ENCODE measurements around the gene GPR153.

Gene GPR153

GRCh38 chr1:6239213-6239752 is 21.6 kb downstream of the GPR153 start:
- TF ChIP-seq CTCF (IDR thresholded peaks at IDR 0.05), result no peak
- TF ChIP-seq ZFX (IDR thresholded peaks at IDR 0.05; ENCODE audit: borderline replicate concordance), result no peak
- no peak overlapping the region for H3K27ac ChIP-seq

DNA sequence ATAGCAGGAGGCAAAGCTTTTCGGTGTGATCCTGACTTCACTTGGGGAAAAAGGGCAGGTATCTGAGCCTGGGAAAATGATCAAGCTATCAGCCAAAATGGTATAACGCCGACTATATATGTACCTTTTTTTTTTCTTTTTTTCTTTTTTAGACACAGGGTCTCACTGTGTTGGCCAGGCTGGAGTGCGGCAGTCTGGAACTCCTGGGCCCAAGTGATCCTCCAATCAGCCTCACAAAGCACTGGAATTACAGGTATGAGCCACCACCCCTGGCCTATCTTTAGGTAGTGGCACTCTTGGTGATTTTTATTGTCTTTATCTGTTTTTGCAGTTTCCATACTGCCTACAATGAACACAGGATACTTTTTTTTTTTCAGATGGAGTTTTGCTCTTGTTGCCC is 23.8 kb downstream of the GPR153 start:
- H3K27ac ChIP-seq, result no peak overlapping the region
- TF ChIP-seq ZFX (IDR thresholded peaks at IDR 0.05; ENCODE audit: borderline replicate concordance) (no peak), CTCF (IDR thresholded peaks at IDR 0.05) (no peak)

DNA sequence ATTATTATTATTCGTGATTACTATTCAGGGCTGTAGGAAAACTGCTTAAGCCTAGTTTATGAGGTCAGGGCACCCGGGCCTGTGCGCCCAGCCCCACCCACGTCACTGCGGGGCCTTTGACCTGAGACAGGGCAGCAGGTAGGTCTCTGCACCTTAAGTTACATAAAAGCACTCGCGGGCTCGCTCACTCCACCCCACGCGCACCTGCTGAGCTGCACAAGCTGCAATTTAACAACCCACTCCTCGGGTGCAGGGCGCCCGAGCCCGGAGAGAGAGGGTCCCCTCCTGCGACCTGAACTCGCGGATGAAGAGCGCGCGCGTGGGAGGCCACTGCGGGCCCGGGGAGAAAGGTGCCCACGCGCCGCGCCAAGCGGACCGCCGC is 25.6 kb downstream of the GPR153 start:
- TF ChIP-seq CTCF (IDR thresholded peaks at IDR 0.05) (no peak), ZFX (IDR thresholded peaks at IDR 0.05; ENCODE audit: borderline replicate concordance) (no peak)
- peak overlapping the region; percentile 81 for H3K27ac ChIP-seq

- peak overlapping the region; percentile 81 for H3K27ac ChIP-seq
- TF ChIP-seq ZFX (IDR thresholded peaks at IDR 0.05; ENCODE audit: borderline replicate concordance), result no peak
- no peak for TF ChIP-seq CTCF (IDR thresholded peaks at IDR 0.05)
These were observed 26.2 kb downstream of the GPR153 start for GRCh38 chr1:6234502-6235295.

DNA sequence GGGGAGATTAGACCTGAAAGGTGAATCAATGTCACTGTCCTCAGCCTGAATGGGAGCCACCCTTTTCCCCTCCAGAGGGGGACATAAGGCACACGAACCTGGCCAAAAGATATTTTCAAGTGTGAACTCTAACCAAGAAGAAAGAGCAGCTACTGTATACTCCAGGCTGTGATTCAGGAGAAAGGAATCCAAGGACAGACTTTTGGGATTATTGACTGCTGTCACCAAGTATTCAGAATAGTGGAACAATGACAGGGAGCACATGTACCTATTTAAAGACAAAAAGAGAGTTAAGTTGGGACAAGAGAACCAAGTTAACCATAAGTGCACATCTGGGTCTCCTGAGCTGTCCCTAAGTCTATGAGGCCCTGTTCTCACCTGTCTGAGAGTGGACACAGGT is 27.5 kb downstream of the GPR153 start:
- TF ChIP-seq CTCF (IDR thresholded peaks at IDR 0.05) (no peak), ZFX (IDR thresholded peaks at IDR 0.05; ENCODE audit: borderline replicate concordance) (no peak)
- H3K27ac ChIP-seq, result peak overlapping the region; percentile 7; the same call in 1 of the 2 replicates

DNA sequence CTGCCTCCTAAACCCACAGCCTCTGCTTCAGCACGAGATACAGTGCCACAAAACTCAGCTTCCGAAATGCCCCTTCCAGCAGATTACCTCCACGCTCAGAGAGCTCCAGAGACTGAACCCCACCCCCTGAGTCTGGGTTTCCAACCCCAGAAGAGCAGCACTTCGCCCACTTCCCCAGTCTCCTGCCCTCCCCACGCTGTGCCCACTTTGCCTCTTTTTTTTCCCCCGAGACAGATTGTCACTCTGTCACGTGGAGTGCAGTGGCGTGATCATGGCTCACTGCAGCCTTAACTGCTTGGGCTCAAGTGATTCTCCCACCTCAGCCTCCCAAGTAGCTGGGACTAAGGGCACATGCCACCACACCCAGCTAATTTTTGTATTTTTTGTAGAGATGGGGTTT is 35.2 kb downstream of the GPR153 start:
- H3K27ac ChIP-seq, result no peak overlapping the region
- no peak for TF ChIP-seq ZFX (IDR thresholded peaks at IDR 0.05; ENCODE audit: borderline replicate concordance)
- no peak for TF ChIP-seq CTCF (IDR thresholded peaks at IDR 0.05)

DNA sequence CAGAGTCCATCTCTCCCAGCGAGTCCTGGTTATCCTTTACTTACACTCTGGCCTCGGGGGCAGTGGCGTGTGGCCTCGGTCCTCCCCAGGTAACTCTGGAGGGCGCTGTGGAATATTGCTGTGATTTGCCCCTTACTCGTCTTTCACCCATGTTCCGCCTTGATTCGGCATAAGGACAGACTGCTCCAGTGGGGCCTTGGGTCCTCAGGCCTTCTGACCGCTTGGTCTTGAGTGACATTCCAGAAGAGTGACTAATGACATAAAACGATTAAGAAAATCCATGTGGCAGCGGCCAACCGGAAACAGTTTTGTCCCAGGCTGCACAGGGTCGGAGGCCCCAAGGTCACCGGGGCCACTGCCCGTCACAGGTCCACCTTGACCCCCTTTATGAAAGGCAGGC is 36.2 kb downstream of the GPR153 start:
- no peak overlapping the region for H3K27ac ChIP-seq
- no peak for TF ChIP-seq ZFX (IDR thresholded peaks at IDR 0.05; ENCODE audit: borderline replicate concordance)
- no peak for TF ChIP-seq CTCF (IDR thresholded peaks at IDR 0.05)

Data from 22Rv1 (cell line).